Activated naive CD4-positive, alpha-beta T cell treated with anti-CD3 and anti-CD28 coated beads, Interleukin-2, amount 50 U/mL, for 72 hours (primary cell): ENCODE measurements around the gene STIMATE. TPM values are rescaled to one million over a fixed set of nuclear protein-coding genes. Genes with fewer than 3 reads are reported as not detected.

ENCODE experiments used
- ATAC-seq, 2 donors: fragments of 150-1000 bp; cut with Tn5 transposase; 2 replicates each; pipeline ENCODE4 v1.10.0; 2021; ENCODE audit warnings: mild to moderate bottlenecking in 2 of 2, moderate library complexity in 2 of 2
- DNase-seq, 2 donors: peaks; one replicate each; pipeline ENCODE4 v3.0.0; 2021 to 2022; ENCODE audit warnings: low spot score in 2 of 2
- H3K27ac Mint-ChIP-seq, 2 donors: one replicate each; pipeline ENCODE4 v1.8.0; 2022; ENCODE audit warnings: mild to moderate bottlenecking in 2 of 2, mixed read lengths in 2 of 2
- H3K36me3 Mint-ChIP-seq, 2 donors: one replicate each; pipeline ENCODE4 v1.8.0; 2022; ENCODE audit warnings: mixed read lengths in 2 of 2
- H3K9me3 Mint-ChIP-seq, 2 donors: one replicate each; pipeline ENCODE4 v1.8.0; 2022; ENCODE audit warnings: mixed read lengths in 2 of 2
- total RNA-seq, 2 donors: library from RNA; stranded (reverse); gene quantifications; one replicate each; pipeline ENCODE4 v1.2.3, GENCODE V29; 2022

Gene STIMATE
- total RNA-seq, 2 donors from 2014 or later = 16.6 to 24.0 TPM

GRCh38 chr3:52880474-52880873, 16.9 kb downstream of the STIMATE start:
- H3K9me3 Mint-ChIP-seq = peaks cover 0 to 7% of the 10 kb centered on the region in 2 donors
- no peak for DNase-seq
- peak overlapping the region in 1 of 2 donors; percentile 34 for H3K27ac Mint-ChIP-seq
- peaks cover 8 to 24% of the 10 kb centered on the region in 2 donors for H3K36me3 Mint-ChIP-seq
- ATAC-seq = peak; percentile 83 to 90

- Mint-ChIP-seq H3K36me3 (peaks cover 4 to 20% of the 10 kb centered on the region in 2 donors), H3K27ac (no peak overlapping the region), H3K9me3 (peaks cover 0 to 2% of the 10 kb centered on the region in 2 donors)
- DNase-seq (no peak), ATAC-seq (peak in 1 of 2 donors; percentile 46)
These were observed 17.3 kb downstream of the STIMATE start for GRCh38 chr3:52880047-52880446.

- ATAC-seq (no peak), DNase-seq (no peak)
- Mint-ChIP-seq H3K9me3 (no peaks in the 10 kb centered on the region), H3K36me3 (peaks cover 0 to 15% of the 10 kb centered on the region in 2 donors), H3K27ac (no peak overlapping the region)
These were observed 17.8 kb downstream of the STIMATE start for GRCh38 chr3:52879581-52879980.

- no peaks in the 10 kb centered on the region for H3K9me3 Mint-ChIP-seq
- ATAC-seq = no peak
- DNase-seq = no peak
- H3K27ac Mint-ChIP-seq = no peak overlapping the region
- H3K36me3 Mint-ChIP-seq = peaks cover 0 to 10% of the 10 kb centered on the region in 2 donors
These were observed 18.3 kb downstream of the STIMATE start for GRCh38 chr3:52879090-52879489.

GRCh38 chr3:52877085-52877484, 20.3 kb downstream of the STIMATE start:
- no peak for ATAC-seq
- peaks cover 0 to 7% of the 10 kb centered on the region in 2 donors for H3K36me3 Mint-ChIP-seq
- H3K27ac Mint-ChIP-seq = no peak overlapping the region
- DNase-seq = no peak
- H3K9me3 Mint-ChIP-seq = no peaks in the 10 kb centered on the region

- Mint-ChIP-seq H3K9me3 (no peaks in the 10 kb centered on the region), H3K36me3 (peaks cover 0 to 7% of the 10 kb centered on the region in 2 donors), H3K27ac (peak overlapping the region in 1 of 2 donors; percentile 75)
- DNase-seq (no peak), ATAC-seq (peak; percentile 39 to 61)
These were observed 22.3 kb downstream of the STIMATE start for GRCh38 chr3:52874864-52875587.

- ATAC-seq (no peak), DNase-seq (no peak)
- Mint-ChIP-seq H3K27ac (peak overlapping the region in 1 of 2 donors; percentile 47), H3K9me3 (no peaks in the 10 kb centered on the region), H3K36me3 (peaks cover 0 to 7% of the 10 kb centered on the region in 2 donors)
These were observed 23.1 kb downstream of the STIMATE start for GRCh38 chr3:52874160-52874701.

- DNase-seq = no peak
- Mint-ChIP-seq H3K9me3 (no peaks in the 10 kb centered on the region), H3K27ac (peak overlapping the region in 1 of 2 donors; percentile 59), H3K36me3 (peaks cover 0 to under 1% of the 10 kb centered on the region in 2 donors)
- peak in 1 of 2 donors; percentile 65 for ATAC-seq
These were observed 23.8 kb downstream of the STIMATE start for GRCh38 chr3:52873433-52874159.

- DNase-seq (no peak), ATAC-seq (no peak)
- Mint-ChIP-seq H3K27ac (peak overlapping the region in 1 of 2 donors; percentile 2), H3K36me3 (peaks cover 4 to 5% of the 10 kb centered on the region in 2 donors), H3K9me3 (no peaks in the 10 kb centered on the region)
These were observed 25.1 kb downstream of the STIMATE start for GRCh38 chr3:52872245-52872644.

- ATAC-seq (no peak), DNase-seq (no peak)
- Mint-ChIP-seq H3K27ac (peak overlapping the region; percentile 2 to 61), H3K36me3 (peaks cover 4 to 6% of the 10 kb centered on the region in 2 donors), H3K9me3 (no peaks in the 10 kb centered on the region)
These were observed 25.6 kb downstream of the STIMATE start for GRCh38 chr3:52871761-52872160.

- peaks cover 15 to 19% of the 10 kb centered on the region in 2 donors for H3K36me3 Mint-ChIP-seq
- H3K9me3 Mint-ChIP-seq = peaks cover 7 to 11% of the 10 kb centered on the region in 2 donors
- ATAC-seq (no peak), DNase-seq (no peak)
- H3K27ac Mint-ChIP-seq = no peak overlapping the region
These were observed 26.9 kb downstream of the STIMATE start for GRCh38 chr3:52870471-52870870.

GRCh38 chr3:52866427-52866826, 30.9 kb downstream of the STIMATE start:
- DNase-seq = no peak
- H3K27ac Mint-ChIP-seq = no peak overlapping the region
- no peak for ATAC-seq
- peaks cover 15 to 49% of the 10 kb centered on the region in 2 donors for H3K36me3 Mint-ChIP-seq
- peaks cover 7 to 25% of the 10 kb centered on the region in 2 donors for H3K9me3 Mint-ChIP-seq

GRCh38 chr3:52865994-52866393, 31.4 kb downstream of the STIMATE start:
- DNase-seq (no peak), ATAC-seq (no peak)
- Mint-ChIP-seq H3K9me3 (peaks cover 7 to 25% of the 10 kb centered on the region in 2 donors), H3K36me3 (peaks cover 15 to 49% of the 10 kb centered on the region in 2 donors), H3K27ac (no peak overlapping the region)

- ATAC-seq = no peak
- H3K9me3 Mint-ChIP-seq = peaks cover 0 to 14% of the 10 kb centered on the region in 2 donors
- peak overlapping the region; percentile 7 to 11 for H3K27ac Mint-ChIP-seq
- no peak for DNase-seq
- peaks cover 0 to 29% of the 10 kb centered on the region in 2 donors for H3K36me3 Mint-ChIP-seq
These were observed 37.0 kb downstream of the STIMATE start for GRCh38 chr3:52860424-52860768.

GRCh38 chr3:52859686-52860423, 37.5 kb downstream of the STIMATE start:
- DNase-seq (no peak), ATAC-seq (no peak)
- peak overlapping the region; percentile 7 to 11 for H3K27ac Mint-ChIP-seq
- H3K36me3 Mint-ChIP-seq = peaks cover 0 to 23% of the 10 kb centered on the region in 2 donors
- peaks cover 0 to 9% of the 10 kb centered on the region in 2 donors for H3K9me3 Mint-ChIP-seq

GRCh38 chr3:52857864-52858263, 39.5 kb downstream of the STIMATE start:
- ATAC-seq (no peak), DNase-seq (no peak)
- Mint-ChIP-seq H3K9me3 (peaks cover 0 to 5% of the 10 kb centered on the region in 2 donors), H3K36me3 (peaks cover 0 to 5% of the 10 kb centered on the region in 2 donors), H3K27ac (no peak overlapping the region)
